Ovary (tissue), 9 donors: ENCODE measurements around the gene ACRV1. TPM values are rescaled to one million over a fixed set of nuclear protein-coding genes. Genes with fewer than 3 reads are reported as not detected.

Experiments used
- DNase-seq, 5 donors: peaks; one replicate each; pipeline ENCODE4 v3.0.0-alpha.2; 2019 to 2020
- H3K27ac ChIP-seq, 2 donors: fragments of 200-600 bp; one replicate each; pipeline versions ENCODE4 v1.5.1 to v1.8.0; 2019 to 2022
- H3K27me3 ChIP-seq: fragments of 200-600 bp; one replicate; pipeline ENCODE4 v1.8.0; 2022
- H3K36me3 ChIP-seq: fragments of 200-600 bp; sonication (generic); one replicate; pipeline ENCODE4 v1.5.1; 2019
- H3K4me1 ChIP-seq: one replicate; pipeline ENCODE4 v1.8.1; 2013; ENCODE audit warnings: mild to moderate bottlenecking, moderate library complexity; ENCODE audit not compliant: insufficient read depth
- H3K4me3 ChIP-seq: fragments of 200-600 bp; sonication (generic); one replicate; pipeline ENCODE4 v1.5.1; 2017
- H3K9me3 ChIP-seq, 2 donors: fragments of 200-600 bp in 1 of 2; sonication (generic) in 1 of 2; one replicate each; pipeline versions ENCODE4 v1.5.1 to v1.8.1; 2013 to 2019; ENCODE audit warnings: mild to moderate bottlenecking in 1 of 2, moderate library complexity in 1 of 2
- CTCF ChIP-seq, 3 donors: fragments of 450-650 bp in 2 of 3; fragments of 200-600 bp in 1 of 3; IDR thresholded peaks; one replicate each; pipeline versions ENCODE4 v1.5.1 to v1.8.0; 2016 to 2022; ENCODE audit warnings: antibody characterized with exemption in 3 of 3, mild to moderate bottlenecking in 1 of 3
- EP300 ChIP-seq: sonication (generic); formaldehyde crosslinking; IDR thresholded peaks from one replicate; pipeline ENCODE4 v1.6.1; 2017; ENCODE audit warnings: antibody characterized with exemption
- POLR2A ChIP-seq: fragments of 450-650 bp; IDR thresholded peaks from one replicate; pipeline ENCODE4 v1.6.1; 2017; ENCODE audit warnings: antibody characterized with exemption, mild to moderate bottlenecking, moderate library complexity
- WGBS, 3 donors: extraction: QIAGEN DNeasy Blood & Tissue Kit in 1 of 3; methylation state at CpG; one replicate each; pipeline versions ENCODE4 v1.1.5 to v1.1.7; 2013 to 2017; 5-methylcytosine and 5-hydroxymethylcytosine counted together
- intact Hi-C, 4 donors: fragments of 100-400 bp; cut with DNase I; formaldehyde crosslinking; loops; one replicate each; pipeline versions ENCODE4 v1.11.0 to v1.15.1; 2022 to 2023
- polyA plus RNA-seq, 2 donors: library from polyadenylated mRNA; stranded (reverse); fragments of 200-250 nt in 1 of 2; fragments of 350-450 nt in 1 of 2; fragmentation: Illumina TruSeq in 1 of 2; extraction: RNeasy Lipid Tissue Mini Kit (QIAGEN cat#74804) in 1 of 2; gene quantifications; one replicate each; pipeline ENCODE4 v1.2.3, GENCODE V29; 2013 to 2014
- total RNA-seq, 7 donors: library from RNA; depleted of rRNA in 2 of 7; stranded (reverse); fragments of >200 nt in 2 of 7; fragmentation: NEBNext Ultra II Directional in 3 of 7; extraction: Animal tissue kit (Norgen Biotek cat#: 25700) in 3 of 7; gene quantifications; one replicate each; pipeline versions ENCODE4 v1.1.0 to v1.2.4, GENCODE V29; 2016 to 2023
- donor health status: DM: no; HTN: no; CAD: no; lungs with moderate emphysema.
- donor health status: DM: no; HTN: no; CAD: no.
- donor health status: Bipolar disorder and iron deficiency.
- donor health status: DM: yes; HTN: yes; CAD: no.
- donor health status: DM: no; HTN: no; CAD: no.
- donor health status: DM: yes; HTN: yes; CAD: no.

ACRV1 gene
- total and polyA plus RNA-seq, 9 donors, result not detected

- H3K9me3 ChIP-seq, result no peaks in the 10 kb centered on the region
- H3K4me3 ChIP-seq, result no peak overlapping the region
- H3K27ac ChIP-seq, result no peak overlapping the region
- H3K36me3 ChIP-seq, result no peaks in the 10 kb centered on the region
- intact Hi-C loops, result no loop called here
- no peak for DNase-seq
- 93 to 99% (median 98%) methylated on average over 2 of the region's 2 CpGs for WGBS, 3 donors
- TF ChIP-seq POLR2A (no peak), CTCF (IDR thresholded peaks at IDR 0.05) (no peak), EP300 (no peak)
- no peaks in the 10 kb centered on the region for H3K4me1 ChIP-seq
- peaks cover 3% of the 10 kb centered on the region for H3K27me3 ChIP-seq
Observed at GRCh38 chr11:125667151-125667550, 13.5 kb downstream of the ACRV1 start.

DNA sequence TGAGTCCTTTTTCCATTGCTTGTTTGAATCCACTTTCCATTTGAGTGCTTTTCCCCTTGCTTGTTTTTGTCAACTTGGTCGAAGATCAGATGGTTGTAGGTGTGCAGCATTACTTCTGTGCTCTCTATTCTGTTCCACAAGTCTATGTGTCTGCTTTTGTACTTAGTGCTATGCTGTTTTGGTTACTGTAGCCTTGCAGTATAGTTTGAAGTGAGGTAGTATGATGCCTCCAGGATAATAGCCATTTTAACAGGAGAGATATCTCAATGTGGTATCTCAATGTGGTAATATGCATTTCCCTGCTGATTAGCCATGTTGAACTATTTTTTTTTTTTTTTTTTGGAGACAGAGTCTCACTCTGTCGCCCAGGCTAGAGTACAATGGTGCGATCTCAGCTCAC is 16.7 kb downstream of the ACRV1 start:
- WGBS, 3 donors, result 98 to 100% (median 99%) methylated on average over 3 of the region's 3 CpGs
- TF ChIP-seq EP300, result no peak
- intact Hi-C loops, result no loop called here

DNA sequence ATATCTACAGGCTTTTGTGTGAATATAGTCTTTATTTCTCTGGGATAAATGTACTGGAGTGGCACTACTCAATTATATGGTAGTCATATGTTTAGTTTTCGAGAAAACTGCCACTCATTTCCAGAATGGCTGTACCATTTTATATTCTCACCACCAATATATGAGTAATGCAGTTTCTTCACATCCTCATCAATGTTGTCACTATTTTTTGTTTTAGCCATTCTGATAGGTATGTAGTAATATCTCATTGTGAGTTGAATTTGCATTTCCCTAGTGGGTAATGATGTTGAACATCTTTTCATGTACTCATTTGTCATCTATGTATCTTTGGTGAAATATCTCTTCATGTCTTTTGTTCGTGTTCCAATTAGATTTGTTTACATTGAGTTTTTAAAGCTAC is 18.0 kb downstream of the ACRV1 start:
- Histone ChIP-seq H3K4me1 (no peaks in the 10 kb centered on the region), H3K27ac (no peak overlapping the region), H3K9me3 (no peaks in the 10 kb centered on the region), H3K36me3 (no peaks in the 10 kb centered on the region), H3K4me3 (no peak overlapping the region), H3K27me3 (no peaks in the 10 kb centered on the region)
- WGBS, 3 donors, result 88 to 94% (median 94%) methylated on average over 2 of the region's 2 CpGs
- DNase-seq, result no peak
- TF ChIP-seq POLR2A (no peak), EP300 (no peak), CTCF (IDR thresholded peaks at IDR 0.05) (no peak)
- intact Hi-C loops, result no loop called here

More for the DNA sequence above, 16.7 kb downstream of the ACRV1 start:
- Histone ChIP-seq H3K4me1 (no peaks in the 10 kb centered on the region), H3K36me3 (no peaks in the 10 kb centered on the region), H3K9me3 (no peaks in the 10 kb centered on the region), H3K27ac (no peak overlapping the region), H3K27me3 (no peaks in the 10 kb centered on the region), H3K4me3 (no peak overlapping the region)
- no peak for DNase-seq

GRCh38 chr11:125649465-125650166 is 31.0 kb downstream of the ACRV1 start:
- WGBS, 3 donors, result 90 to 92% (median 90%) methylated on average over 6 of the region's 6 CpGs
- no peak overlapping the region for H3K27ac ChIP-seq
- TF ChIP-seq CTCF (IDR thresholded peaks at IDR 0.05) (no peak), POLR2A (no peak), EP300 (no peak)
- intact Hi-C loops, result no loop called here
- H3K36me3 ChIP-seq, result no peaks in the 10 kb centered on the region
- no peak overlapping the region for H3K4me3 ChIP-seq
- H3K4me1 ChIP-seq, result no peaks in the 10 kb centered on the region
- no peaks in the 10 kb centered on the region for H3K27me3 ChIP-seq
- no peak for DNase-seq
- H3K9me3 ChIP-seq, result no peaks in the 10 kb centered on the region

DNA sequence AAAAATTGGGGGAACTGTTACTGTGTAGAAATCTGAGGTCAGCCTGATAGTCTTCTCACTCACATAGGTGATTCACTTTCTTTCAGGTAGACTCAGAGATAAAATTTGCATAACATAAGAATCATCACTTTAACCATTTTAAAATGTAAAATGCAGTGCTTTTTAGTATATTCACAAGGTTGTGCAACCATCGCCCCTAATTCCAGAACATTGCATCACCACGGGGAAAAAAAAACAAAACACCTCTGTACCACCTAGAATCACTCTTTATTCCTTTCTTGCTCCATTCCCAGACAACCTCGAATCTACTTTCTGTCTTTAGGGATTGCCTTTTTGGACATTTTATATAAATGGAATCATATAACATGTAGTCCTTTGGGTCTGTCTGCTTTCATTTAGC is 34.8 kb downstream of the ACRV1 start:
- H3K9me3 ChIP-seq, result no peaks in the 10 kb centered on the region
- intact Hi-C loops, result no loop called here
- no peaks in the 10 kb centered on the region for H3K4me1 ChIP-seq
- H3K27ac ChIP-seq, result no peak overlapping the region
- 93 to 97% (median 97%) methylated on average over 3 of the region's 3 CpGs for WGBS, 3 donors
- no peak overlapping the region for H3K4me3 ChIP-seq
- no peak for DNase-seq
- H3K27me3 ChIP-seq, result no peaks in the 10 kb centered on the region
- TF ChIP-seq CTCF (IDR thresholded peaks at IDR 0.05), result no peak
- TF ChIP-seq POLR2A, result no peak
- TF ChIP-seq EP300, result no peak
- no peaks in the 10 kb centered on the region for H3K36me3 ChIP-seq
